H1 (cell line): ENCODE results near the gene JAG2. TPM values are rescaled to one million over a fixed set of nuclear protein-coding genes. Genes with fewer than 3 reads are reported as not detected.

Experiments used
- CTCF ChIA-PET: fragments of 300-600 bp; sonication (Branson Sonifier 250); formaldehyde crosslinking; loops from one replicate; lab custom pipeline; 2021; ENCODE audit not compliant: partially characterized antibody; lab: Charles Lee
- POLR2A ChIA-PET: fragments of 300-600 bp; sonication (Branson Sonifier 250); formaldehyde crosslinking; loops from one replicate; lab custom pipeline; 2021; ENCODE audit warnings: inconsistent platforms; ENCODE audit not compliant: partially characterized antibody; lab: Charles Lee
- DNase-seq, 2 experiments: peaks; one replicate each; pipeline versions ENCODE4 v3.0.0 to v3.0.0-alpha.2; 2010 to 2022; ENCODE audit warnings: low spot score in 2 of 2, low read depth in 1 of 2, mixed read lengths in 1 of 2
- FAIRE-seq: peaks from 2 replicates; lab custom pipeline; 2011; peaks lifted over from hg19 to GRCh38; lab: Jason Lieb, UNC
- H2AFZ ChIP-seq: 2 replicates; pipeline ENCODE4 v1.8.1; 2012; ENCODE audit warnings: low read length, inconsistent platforms
- H2AK5ac ChIP-seq: 2 replicates; pipeline ENCODE4 v1.6.1; 2013; ENCODE audit warnings: low read depth, low read length
- H2BK120ac ChIP-seq: replicated peaks from 2 replicates; pipeline ENCODE3; 2013; ENCODE audit warnings: low read depth, low read length, inconsistent platforms
- H2BK12ac ChIP-seq: 2 replicates; pipeline ENCODE4 v1.6.1; 2013; ENCODE audit warnings: low read depth, low read length
- H2BK15ac ChIP-seq: 2 replicates; pipeline ENCODE4 v1.6.1; 2013; ENCODE audit warnings: low read length
- H2BK20ac ChIP-seq: 2 replicates; pipeline ENCODE4 v1.6.1; 2013; ENCODE audit warnings: low read length
- H2BK5ac ChIP-seq: 2 replicates; pipeline ENCODE4 v1.6.1; 2013; ENCODE audit warnings: low read depth, low read length
- H3K14ac ChIP-seq: 2 replicates; pipeline ENCODE4 v1.6.1; 2013; ENCODE audit warnings: inconsistent platforms; ENCODE audit not compliant: insufficient read length
- H3K18ac ChIP-seq: 2 replicates; pipeline ENCODE4 v1.6.1; 2013; ENCODE audit warnings: low read length; ENCODE audit errors: extremely low read depth
- H3K23ac ChIP-seq: 2 replicates; pipeline ENCODE4 v1.6.1; 2013; ENCODE audit warnings: inconsistent platforms; ENCODE audit not compliant: insufficient read length
- H3K23me2 ChIP-seq: 2 replicates; pipeline ENCODE4 v1.6.1; 2013; ENCODE audit warnings: low read depth, low read length
- H3K27ac ChIP-seq: 2 replicates; pipeline ENCODE4 v1.6.1; 2011; ENCODE audit warnings: low read depth, low read length, inconsistent platforms
- H3K27me3 ChIP-seq, 4 experiments: replicated peaks in 1 of 4; 1 replicate in 1 of 4; 2 replicates in 3 of 4; pipeline versions ENCODE4 v1.6.1 to v1.8.1; 2011 to 2013; ENCODE audit warnings: low read length in 3 of 4, mild to moderate bottlenecking in 3 of 4, inconsistent platforms in 2 of 4, mixed read lengths in 2 of 4, moderate library complexity in 1 of 4; ENCODE audit not compliant: control insufficient read depth in 3 of 4, insufficient read depth in 3 of 4; ENCODE audit errors: extremely low read depth in 1 of 4
- H3K36me3 ChIP-seq, 4 experiments: 2 replicates each; pipeline versions ENCODE4 v1.6.1 to v1.8.1; 2011 to 2013; ENCODE audit warnings: mild to moderate bottlenecking in 4 of 4, low read length in 3 of 4, moderate library complexity in 2 of 4, control low read depth in 1 of 4, inconsistent platforms in 1 of 4; ENCODE audit not compliant: insufficient read depth in 4 of 4, control insufficient read depth in 2 of 4
- H3K4ac ChIP-seq: replicated peaks from 2 replicates; pipeline ENCODE3; 2013; ENCODE audit warnings: low read length, low read depth, mixed read lengths, inconsistent platforms; ENCODE audit not compliant: insufficient read length
- H3K4me1 ChIP-seq, 4 experiments: replicated peaks in 1 of 4; 1 replicate in 1 of 4; 2 replicates in 3 of 4; pipeline versions ENCODE4 v1.6.1 to v1.8.1; 2011 to 2013; ENCODE audit warnings: low read length in 3 of 4, inconsistent platforms in 2 of 4, mixed read lengths in 1 of 4; ENCODE audit not compliant: insufficient read depth in 4 of 4, control insufficient read depth in 3 of 4
- H3K4me2 ChIP-seq, 2 experiments: 2 replicates each; pipeline versions ENCODE4 v1.6.1 to v1.8.1; 2011 to 2013; ENCODE audit warnings: low read depth in 2 of 2, low read length in 2 of 2, control low read depth in 1 of 2, inconsistent platforms in 1 of 2, mild to moderate bottlenecking in 1 of 2; ENCODE audit not compliant: insufficient read depth in 1 of 2
- H3K4me3 ChIP-seq, 4 experiments: fragments of 200-600, 300-600 bp in 1 of 4; sonication (generic), shearing (Covaris generic), sonication (Bioruptor Twin) in 1 of 4; 2 replicates each; pipeline versions ENCODE4 v1.5.1 to v1.8.1; 2011 to 2016; ENCODE audit warnings: low read length in 4 of 4, low read depth in 3 of 4, control low read depth in 2 of 4, inconsistent platforms in 2 of 4, mild to moderate bottlenecking in 2 of 4, mixed read lengths in 1 of 4, moderate library complexity in 1 of 4; ENCODE audit not compliant: insufficient read depth in 2 of 4; ENCODE audit errors: extremely low read depth in 1 of 4
- H3K56ac ChIP-seq: replicated peaks from 2 replicates; pipeline ENCODE3; 2013; ENCODE audit warnings: low read depth, mild to moderate bottlenecking, mixed read lengths, low read length, inconsistent platforms; ENCODE audit not compliant: insufficient read length
- H3K79me1 ChIP-seq: 2 replicates; pipeline ENCODE4 v1.6.1; 2013; ENCODE audit warnings: low read depth, low read length, control low read depth
- H3K79me2 ChIP-seq, 2 experiments: 2 replicates each; pipeline versions ENCODE4 v1.6.1 to v1.8.1; 2012 to 2013; ENCODE audit warnings: low read length in 2 of 2, mild to moderate bottlenecking in 2 of 2, inconsistent platforms in 1 of 2; ENCODE audit not compliant: insufficient read depth in 2 of 2, control insufficient read depth in 1 of 2
- H3K9ac ChIP-seq, 4 experiments: replicated peaks in 1 of 4; 1 replicate in 1 of 4; 2 replicates in 3 of 4; pipeline versions ENCODE4 v1.6.1 to v1.8.1; 2011 to 2013; ENCODE audit warnings: low read depth in 3 of 4, low read length in 3 of 4, control low read depth in 2 of 4, mild to moderate bottlenecking in 2 of 4, moderate library complexity in 2 of 4, inconsistent platforms in 1 of 4; ENCODE audit errors: extremely low read depth in 1 of 4
- H3K9me3 ChIP-seq, 2 experiments: 2 replicates each; pipeline versions ENCODE4 v1.6.1 to v1.8.1; 2012 to 2013; ENCODE audit warnings: mild to moderate bottlenecking in 2 of 2, moderate library complexity in 2 of 2, control low read depth in 1 of 2, inconsistent platforms in 1 of 2, low read depth in 1 of 2, low read length in 1 of 2, mixed read lengths in 1 of 2; ENCODE audit not compliant: insufficient read depth in 2 of 2
- H4K20me1 ChIP-seq, 2 experiments: replicated peaks in 1 of 2; 2 replicates each; pipeline versions ENCODE3 to v1.8.1; 2011 to 2013; ENCODE audit warnings: inconsistent platforms in 2 of 2, low read length in 2 of 2, mild to moderate bottlenecking in 1 of 2; ENCODE audit not compliant: insufficient read depth in 2 of 2, control insufficient read depth in 1 of 2
- H4K5ac ChIP-seq: 2 replicates; pipeline ENCODE4 v1.6.1; 2013; ENCODE audit warnings: low read length, low read depth, mixed read lengths, inconsistent platforms; ENCODE audit not compliant: insufficient read length
- H4K8ac ChIP-seq: 2 replicates; pipeline ENCODE4 v1.8.0; 2013; ENCODE audit warnings: mild to moderate bottlenecking, moderate library complexity, low read length, inconsistent platforms; ENCODE audit not compliant: insufficient read depth; ENCODE audit errors: extremely low read depth
- H4K91ac ChIP-seq: replicated peaks from 2 replicates; pipeline ENCODE3; 2013; ENCODE audit warnings: low read length, mixed read lengths, inconsistent platforms; ENCODE audit not compliant: insufficient read length
- RAD21 ChIP-seq, 2 experiments: IDR thresholded peaks in 1 of 2; conservative IDR thresholded peaks in 1 of 2; 2 replicates each; pipeline ENCODE4 v1.6.1; 2011; ENCODE audit warnings: low read depth in 2 of 2, low read length in 2 of 2, improper control_type of control experiment in 1 of 2, inconsistent platforms in 1 of 2, mild to moderate bottlenecking in 1 of 2, moderate library complexity in 1 of 2
- WGBS, 2 experiments: shearing (Covaris generic) in 1 of 2; methylation state at CpG; one replicate each; pipeline versions ENCODE4 v1.1.6 to v1.1.7; 2013 to 2015; ENCODE audit warnings: low lambda C conversion rate in 2 of 2, mixed read lengths in 2 of 2, inconsistent platforms in 1 of 2, low coverage in 1 of 2, missing lambda C conversion rate in 1 of 2; ENCODE audit not compliant: insufficient replicate concordance in 2 of 2, insufficient coverage in 1 of 2, insufficient read length in 1 of 2; ENCODE audit errors: extremely low coverage in 1 of 2, missing lambda C conversion rate in 1 of 2; 5-methylcytosine and 5-hydroxymethylcytosine counted together
- polyA plus RNA-seq, 7 experiments: library from polyadenylated mRNA; depleted of rRNA in 3 of 7; stranded (reverse) in 5 of 7; unstranded in 2 of 7; fragments of >200 nt in 5 of 7; fragments of 200-250 nt in 2 of 7; gene quantifications; 1 replicate in 5 of 7; 2 replicates in 1 of 7; 4 replicates in 1 of 7; pipeline versions ENCODE4 v1.2.1 to v1.2.3, GENCODE V29; 2011 to 2013; ENCODE audit warnings: missing spikeins in 2 of 7, mixed read lengths in 2 of 7
- total RNA-seq: library from RNA; stranded (reverse); fragmentation: NEBNext Ultra II Directional; extraction: Animal tissue kit (Norgen Biotek cat#: 25700); gene quantifications from 2 replicates; pipeline ENCODE4 v1.2.1, GENCODE V29; 2021

The JAG2 gene
- total and polyA plus RNA-seq, 2 of the 8 experiments (the other 6 are each of a cell fraction or from before 2014, with no cell fraction given) = 2.8 to 6.2 TPM

- TF ChIP-seq RAD21 (IDR thresholded peaks at IDR 0.05 in 1 of 2, conservative IDR thresholded peaks at IDR 0.05 in 1 of 2; ENCODE audit: low read depth in 2 of 2, low read length in 2 of 2) = no peak
- TF ChIP-seq, all 59 proteins: peak for 0
- H2BK120ac ChIP-seq = no peak overlapping the region
- 0 out of 2 replicates have a peak, but pooled peaks cover 2% of the 10 kb centered on the region for H3K23me2 ChIP-seq
- H4K8ac ChIP-seq = no peak overlapping the region
- H2BK15ac ChIP-seq = no peak overlapping the region
- no peak overlapping the region for H2BK12ac ChIP-seq
- no peak overlapping the region for H2AK5ac ChIP-seq
- no peaks in the 10 kb centered on the region for H3K79me1 ChIP-seq
- peaks cover 0 to 2% of the 10 kb centered on the region in 2 experiments for H4K20me1 ChIP-seq
- H3K27ac ChIP-seq = no peak overlapping the region
- no peak overlapping the region for H3K4me3 ChIP-seq
- H3K79me2 ChIP-seq = no peaks in the 10 kb centered on the region
- no peak overlapping the region for H3K56ac ChIP-seq
- H2AFZ ChIP-seq = no peak overlapping the region
- H3K9ac ChIP-seq = no peak overlapping the region
- no peak overlapping the region for H2BK20ac ChIP-seq
- H3K4ac ChIP-seq = no peak overlapping the region
- POLR2A ChIA-PET = interaction anchor here (0.6 to 1.2 kb wide), 2 partner anchors 17 to 34 kb away, joined by 3 read pairs; no protein-coding TSS in a partner anchor
- no peaks in the 10 kb centered on the region for H3K27me3 ChIP-seq
- no peak for DNase-seq
- WGBS, 2 experiments = 94% methylated on average over 10 of the region's 12 CpGs; no CpG with 5 or more reads in 1 of the 2 experiments
- no peak overlapping the region for H4K5ac ChIP-seq
- no peak overlapping the region for H3K4me2 ChIP-seq
- no peak overlapping the region for H3K23ac ChIP-seq
- H4K91ac ChIP-seq = no peak overlapping the region
- FAIRE-seq = no peak
- H3K14ac ChIP-seq = no peak overlapping the region
- H3K9me3 ChIP-seq = no peaks in the 10 kb centered on the region
- CTCF ChIA-PET = interaction anchor here (1.0 to 2.5 kb wide), 9 partner anchors 9 to 280 kb away, joined by 3 to 10 read pairs (median 4); partner anchors contain the start of gene JAG2
- no peaks in the 10 kb centered on the region for H3K36me3 ChIP-seq
- H2BK5ac ChIP-seq = no peak overlapping the region
- no peak overlapping the region for H3K18ac ChIP-seq
- peaks cover 0 to 6% (median 0%) of the 10 kb centered on the region in 4 experiments; a peak in 4 of 7 replicates for H3K4me1 ChIP-seq
These were observed 14.1 kb downstream of the JAG2 start for GRCh38 chr14:105154476-105154871.
